Measurements from ENCODE around the gene SULF2.

Gene SULF2

DNA sequence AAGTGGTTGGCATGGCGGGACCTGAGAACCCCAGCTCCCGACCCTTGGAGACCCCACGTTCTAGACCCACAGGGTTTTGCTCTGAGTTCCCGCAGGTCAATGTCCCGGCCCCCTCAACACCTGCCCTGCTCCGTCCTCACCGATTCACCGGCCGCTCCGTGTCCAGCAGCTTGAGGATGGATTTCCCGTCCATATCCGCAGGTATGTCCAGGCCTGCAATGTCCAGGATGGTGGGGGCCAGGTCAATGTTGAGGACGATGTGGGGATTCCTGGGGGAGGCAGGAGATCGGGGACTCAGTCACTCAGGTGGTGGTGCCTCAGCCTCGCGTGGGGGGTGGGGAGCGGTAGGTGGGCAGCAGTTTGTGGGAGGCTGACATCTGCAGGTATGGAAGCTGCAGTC is 106.7 kb downstream of the SULF2 start:
- H3K9me3 Mint-ChIP-seq: no peaks in the 10 kb centered on the region
- H3K36me3 Mint-ChIP-seq (ENCODE audit: low read depth): no peaks in the 10 kb centered on the region
- H3K27me3 Mint-ChIP-seq (ENCODE audit: low read depth): no peaks in the 10 kb centered on the region
- no peaks in the 10 kb centered on the region for H3K4me1 Mint-ChIP-seq (ENCODE audit: low read depth)
- no peak overlapping the region for H3K4me3 Mint-ChIP-seq
- H3K27ac Mint-ChIP-seq: no peak overlapping the region

- Mint-ChIP-seq H3K4me1 (ENCODE audit: low read depth) (no peaks in the 10 kb centered on the region), H3K36me3 (ENCODE audit: low read depth) (no peaks in the 10 kb centered on the region), H3K9me3 (no peaks in the 10 kb centered on the region), H3K4me3 (no peak overlapping the region), H3K27me3 (ENCODE audit: low read depth) (no peaks in the 10 kb centered on the region), H3K27ac (no peak overlapping the region)
These were observed 107.4 kb downstream of the SULF2 start for GRCh38 chr20:47677635-47678453.

- H3K4me3 Mint-ChIP-seq: no peak overlapping the region
- no peaks in the 10 kb centered on the region for H3K36me3 Mint-ChIP-seq (ENCODE audit: low read depth)
- H3K4me1 Mint-ChIP-seq (ENCODE audit: low read depth): no peaks in the 10 kb centered on the region
- no peaks in the 10 kb centered on the region for H3K27me3 Mint-ChIP-seq (ENCODE audit: low read depth)
- no peak overlapping the region for H3K27ac Mint-ChIP-seq
- no peaks in the 10 kb centered on the region for H3K9me3 Mint-ChIP-seq
These were observed 108.2 kb downstream of the SULF2 start for GRCh38 chr20:47676912-47677634.

GRCh38 chr20:47676219-47676721 is 109.0 kb downstream of the SULF2 start:
- Mint-ChIP-seq H3K4me3 (no peak overlapping the region), H3K27me3 (ENCODE audit: low read depth) (no peaks in the 10 kb centered on the region), H3K36me3 (ENCODE audit: low read depth) (no peaks in the 10 kb centered on the region), H3K9me3 (no peaks in the 10 kb centered on the region), H3K4me1 (ENCODE audit: low read depth) (no peaks in the 10 kb centered on the region), H3K27ac (no peak overlapping the region)

DNA sequence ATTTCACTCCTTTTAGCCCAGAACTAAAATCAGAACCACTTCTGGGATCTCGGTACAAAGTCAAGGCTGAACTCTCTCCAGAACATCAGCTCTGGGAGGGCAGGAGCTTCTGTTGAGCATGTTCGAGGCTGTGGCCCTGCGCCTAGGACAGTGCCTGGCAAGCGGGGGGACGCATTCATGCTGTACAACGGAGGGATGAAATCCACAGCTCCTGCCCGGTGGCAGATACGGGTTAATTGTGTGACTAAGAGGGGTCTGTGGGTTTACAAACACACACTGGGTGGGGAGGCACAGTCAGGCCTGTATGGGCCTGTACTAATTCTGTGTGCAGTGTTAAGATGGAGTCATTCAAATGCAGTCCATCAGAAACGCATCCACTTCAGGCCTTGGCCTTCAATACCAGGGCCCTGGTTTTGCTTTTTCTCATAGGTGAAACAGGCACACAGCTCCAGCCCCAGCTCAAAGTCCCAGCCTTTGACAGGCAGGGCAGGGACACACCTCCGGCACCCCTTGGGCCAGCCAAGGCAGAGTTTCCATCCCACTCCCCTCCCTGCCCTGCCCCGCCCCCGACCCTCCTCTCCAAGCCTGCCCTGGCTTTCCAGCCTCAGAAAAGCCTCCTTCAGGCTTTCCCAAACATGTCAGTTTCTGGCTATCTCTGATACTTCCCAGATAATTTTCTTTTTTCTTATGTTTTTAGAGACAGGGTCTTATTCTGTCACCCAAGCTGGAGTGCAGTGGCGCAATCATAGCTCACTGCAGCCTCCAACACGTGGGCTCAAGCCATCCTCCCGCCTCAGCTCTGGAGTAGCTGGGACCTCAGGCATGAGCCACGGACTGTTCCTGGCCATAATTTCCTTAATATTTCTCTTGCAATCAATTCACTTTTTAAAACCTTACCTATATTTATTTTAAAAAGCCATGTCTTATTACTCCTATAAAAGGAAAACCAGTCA is 109.8 kb downstream of the SULF2 start:
- no peak overlapping the region for H3K4me3 Mint-ChIP-seq
- no peaks in the 10 kb centered on the region for H3K9me3 Mint-ChIP-seq
- H3K27me3 Mint-ChIP-seq (ENCODE audit: low read depth): no peaks in the 10 kb centered on the region
- no peaks in the 10 kb centered on the region for H3K36me3 Mint-ChIP-seq (ENCODE audit: low read depth)
- H3K27ac Mint-ChIP-seq: no peak overlapping the region
- H3K4me1 Mint-ChIP-seq (ENCODE audit: low read depth): no peaks in the 10 kb centered on the region

GRCh38 chr20:47674686-47675085 is 110.6 kb downstream of the SULF2 start:
- no peaks in the 10 kb centered on the region for H3K36me3 Mint-ChIP-seq (ENCODE audit: low read depth)
- H3K4me3 Mint-ChIP-seq: no peak overlapping the region
- H3K9me3 Mint-ChIP-seq: no peaks in the 10 kb centered on the region
- H3K27me3 Mint-ChIP-seq (ENCODE audit: low read depth): no peaks in the 10 kb centered on the region
- H3K4me1 Mint-ChIP-seq (ENCODE audit: low read depth): no peaks in the 10 kb centered on the region
- H3K27ac Mint-ChIP-seq: no peak overlapping the region

DNA sequence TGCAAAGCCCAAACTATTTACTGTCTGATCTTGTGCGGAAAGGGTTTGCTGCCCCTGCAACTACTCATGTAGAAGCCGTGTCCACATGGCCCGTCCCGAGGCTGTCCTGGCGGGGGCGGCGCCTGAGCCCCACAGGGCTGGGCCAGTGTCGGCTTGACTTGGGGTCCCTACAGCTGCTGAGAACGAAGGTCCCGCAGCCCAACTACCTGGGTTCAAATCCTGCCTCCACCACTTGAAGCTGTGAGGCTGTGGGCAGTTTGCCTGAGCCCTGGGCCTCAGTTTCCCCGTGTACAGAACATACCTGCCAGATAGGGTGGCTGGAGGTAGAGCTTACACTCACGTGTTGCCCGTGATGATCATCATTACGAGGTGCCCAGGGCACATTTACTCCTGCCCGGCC is 111.1 kb downstream of the SULF2 start:
- H3K27me3 Mint-ChIP-seq (ENCODE audit: low read depth): no peaks in the 10 kb centered on the region
- H3K4me3 Mint-ChIP-seq: no peak overlapping the region
- H3K4me1 Mint-ChIP-seq (ENCODE audit: low read depth): no peaks in the 10 kb centered on the region
- no peak overlapping the region for H3K27ac Mint-ChIP-seq
- no peaks in the 10 kb centered on the region for H3K9me3 Mint-ChIP-seq
- no peaks in the 10 kb centered on the region for H3K36me3 Mint-ChIP-seq (ENCODE audit: low read depth)

DNA sequence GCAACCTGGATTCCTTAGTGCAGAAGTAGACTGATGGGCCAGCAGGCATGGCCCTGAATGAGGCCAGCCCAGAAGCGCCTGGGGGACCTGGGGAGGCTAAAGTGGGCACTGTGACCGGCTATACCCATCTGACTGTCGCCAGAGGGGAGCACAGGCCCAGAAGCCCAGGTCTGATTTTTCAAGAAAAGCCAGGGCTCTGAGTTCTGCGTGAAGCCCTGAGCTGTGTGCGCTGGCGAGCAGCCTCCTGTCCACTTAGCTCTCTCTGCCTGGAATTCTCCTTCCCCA is 111.7 kb downstream of the SULF2 start:
- no peaks in the 10 kb centered on the region for H3K4me1 Mint-ChIP-seq (ENCODE audit: low read depth)
- H3K9me3 Mint-ChIP-seq: no peaks in the 10 kb centered on the region
- H3K4me3 Mint-ChIP-seq: no peak overlapping the region
- H3K27ac Mint-ChIP-seq: no peak overlapping the region
- H3K27me3 Mint-ChIP-seq (ENCODE audit: low read depth): no peaks in the 10 kb centered on the region
- no peaks in the 10 kb centered on the region for H3K36me3 Mint-ChIP-seq (ENCODE audit: low read depth)

DNA sequence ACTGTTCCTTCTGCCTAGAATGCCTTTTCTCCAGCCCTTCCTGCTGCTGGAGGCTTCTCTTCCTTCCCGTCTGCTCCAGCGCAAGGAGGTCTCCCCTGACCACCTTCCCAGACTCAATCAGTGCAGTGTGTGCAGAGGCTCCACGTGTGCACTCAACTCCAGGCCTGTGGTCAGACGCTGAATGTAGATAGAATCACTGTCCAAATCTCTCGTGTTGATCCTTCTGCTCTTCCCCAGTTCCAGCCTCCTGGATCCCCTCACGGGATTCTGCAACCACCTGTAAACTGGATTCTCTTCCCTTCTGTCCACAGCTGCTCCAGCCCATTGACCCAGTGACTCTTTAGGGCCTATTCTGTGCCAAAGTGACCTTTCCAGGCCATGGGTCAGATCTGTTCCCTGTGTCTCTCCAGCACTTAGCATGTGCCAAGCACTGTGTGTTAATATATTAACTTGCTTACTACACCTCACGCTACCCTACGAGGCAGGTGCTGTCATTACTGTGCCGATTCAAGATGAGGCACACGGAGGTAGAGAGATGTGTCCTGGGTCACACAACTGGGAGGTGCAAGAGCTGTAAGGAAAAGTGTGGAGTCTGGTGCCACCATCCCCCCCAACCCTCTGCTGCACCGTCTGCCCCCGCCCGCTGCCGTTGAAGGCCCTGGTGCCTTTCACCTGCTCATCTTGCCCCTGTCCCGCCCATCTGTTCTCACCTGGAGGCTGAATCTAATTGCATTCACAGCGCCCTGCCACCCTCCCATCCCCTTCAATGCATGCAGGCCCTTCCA is 112.2 kb downstream of the SULF2 start:
- no peaks in the 10 kb centered on the region for H3K4me1 Mint-ChIP-seq (ENCODE audit: low read depth)
- no peaks in the 10 kb centered on the region for H3K9me3 Mint-ChIP-seq
- no peaks in the 10 kb centered on the region for H3K27me3 Mint-ChIP-seq (ENCODE audit: low read depth)
- no peak overlapping the region for H3K4me3 Mint-ChIP-seq
- H3K27ac Mint-ChIP-seq: no peak overlapping the region
- H3K36me3 Mint-ChIP-seq (ENCODE audit: low read depth): no peaks in the 10 kb centered on the region

GRCh38 chr20:47672166-47672565 is 113.1 kb downstream of the SULF2 start:
- peak overlapping the region; percentile 59 for H3K27ac Mint-ChIP-seq
- H3K4me3 Mint-ChIP-seq: no peak overlapping the region
- no peaks in the 10 kb centered on the region for H3K9me3 Mint-ChIP-seq
- H3K36me3 Mint-ChIP-seq (ENCODE audit: low read depth): no peaks in the 10 kb centered on the region
- no peaks in the 10 kb centered on the region for H3K27me3 Mint-ChIP-seq (ENCODE audit: low read depth)
- no peaks in the 10 kb centered on the region for H3K4me1 Mint-ChIP-seq (ENCODE audit: low read depth)

DNA sequence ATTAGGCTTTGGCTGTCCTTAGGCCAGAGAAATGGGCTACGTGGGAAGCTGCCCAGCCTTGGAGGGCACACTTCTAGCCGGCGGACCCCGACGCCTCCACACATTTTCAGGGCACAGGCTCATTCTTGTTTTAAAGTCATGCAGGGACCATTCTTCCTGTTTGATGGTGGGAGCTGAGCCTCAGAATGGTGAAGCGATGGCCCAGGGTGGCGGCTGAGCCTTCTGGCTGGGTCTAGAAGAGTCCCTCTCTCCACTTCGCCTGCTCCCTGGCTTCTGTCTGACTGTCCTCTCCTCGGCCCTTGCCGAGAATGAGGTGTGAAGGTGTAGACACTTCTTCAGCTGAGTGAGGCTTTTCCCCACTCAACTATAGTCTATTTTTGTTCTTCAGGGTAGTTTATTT is 114.4 kb downstream of the SULF2 start:
- Mint-ChIP-seq H3K9me3 (no peaks in the 10 kb centered on the region), H3K4me3 (no peak overlapping the region), H3K36me3 (ENCODE audit: low read depth) (no peaks in the 10 kb centered on the region), H3K4me1 (ENCODE audit: low read depth) (no peaks in the 10 kb centered on the region), H3K27ac (no peak overlapping the region), H3K27me3 (ENCODE audit: low read depth) (no peaks in the 10 kb centered on the region)

GRCh38 chr20:47669927-47670890 is 115.1 kb downstream of the SULF2 start:
- Mint-ChIP-seq H3K27ac (no peak overlapping the region), H3K36me3 (ENCODE audit: low read depth) (no peaks in the 10 kb centered on the region), H3K4me1 (ENCODE audit: low read depth) (no peaks in the 10 kb centered on the region), H3K27me3 (ENCODE audit: low read depth) (no peaks in the 10 kb centered on the region), H3K4me3 (no peak overlapping the region), H3K9me3 (no peaks in the 10 kb centered on the region)

DNA sequence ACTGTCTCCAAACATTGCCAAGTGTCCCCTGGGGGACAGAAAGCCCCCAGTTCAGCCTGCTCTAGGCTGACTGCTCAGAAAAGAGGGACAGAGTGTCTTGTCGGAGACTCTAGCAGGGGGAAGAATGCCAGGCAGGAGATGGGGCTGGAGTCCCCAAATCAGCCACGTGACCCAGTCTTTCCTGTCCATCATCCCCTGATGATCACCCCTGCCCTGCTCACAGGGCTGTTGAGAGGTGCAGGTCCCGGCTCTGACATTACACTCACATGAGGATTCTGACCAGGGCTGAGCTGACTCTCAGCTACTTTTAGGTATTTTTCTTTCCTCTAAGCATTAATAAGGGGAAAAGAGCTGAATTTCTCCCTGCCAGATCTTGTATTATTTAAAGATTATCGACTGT is 115.8 kb downstream of the SULF2 start:
- no peaks in the 10 kb centered on the region for H3K9me3 Mint-ChIP-seq
- H3K27ac Mint-ChIP-seq: no peak overlapping the region
- H3K27me3 Mint-ChIP-seq (ENCODE audit: low read depth): no peaks in the 10 kb centered on the region
- H3K4me1 Mint-ChIP-seq (ENCODE audit: low read depth): no peaks in the 10 kb centered on the region
- no peak overlapping the region for H3K4me3 Mint-ChIP-seq
- no peaks in the 10 kb centered on the region for H3K36me3 Mint-ChIP-seq (ENCODE audit: low read depth)
